ENCODE measurements around the gene PPP1R14C.

Gene PPP1R14C

GRCh38 chr6:150267686-150268561, 125.1 kb downstream of the PPP1R14C start:
- DNase-seq (ENCODE audit: low read depth), result no peak
- no peak overlapping the region for H3K4me3 ChIP-seq (ENCODE audit: low read depth, low read length)
- TF ChIP-seq CTCF (IDR thresholded peaks at IDR 0.05; ENCODE audit: control insufficient read depth, extremely low read depth, insufficient read depth), result no peak

- H3K4me3 ChIP-seq (ENCODE audit: low read depth, low read length), result no peak overlapping the region
- DNase-seq (ENCODE audit: low read depth), result no peak
- no peak for TF ChIP-seq CTCF (IDR thresholded peaks at IDR 0.05; ENCODE audit: control insufficient read depth, extremely low read depth, insufficient read depth)
Measured at GRCh38 chr6:150269130-150269856, 126.4 kb downstream of the PPP1R14C start.

GRCh38 chr6:150269857-150270223, 127.0 kb downstream of the PPP1R14C start:
- H3K4me3 ChIP-seq (ENCODE audit: low read depth, low read length), result no peak overlapping the region
- TF ChIP-seq CTCF (IDR thresholded peaks at IDR 0.05; ENCODE audit: control insufficient read depth, extremely low read depth, insufficient read depth), result no peak
- DNase-seq (ENCODE audit: low read depth), result no peak

GRCh38 chr6:150270330-150271052, 127.6 kb downstream of the PPP1R14C start:
- TF ChIP-seq CTCF (IDR thresholded peaks at IDR 0.05; ENCODE audit: control insufficient read depth, extremely low read depth, insufficient read depth), result no peak
- no peak overlapping the region for H3K4me3 ChIP-seq (ENCODE audit: low read depth, low read length)
- no peak for DNase-seq (ENCODE audit: low read depth)

GRCh38 chr6:150271172-150271500, 128.3 kb downstream of the PPP1R14C start:
- TF ChIP-seq CTCF (IDR thresholded peaks at IDR 0.05; ENCODE audit: control insufficient read depth, extremely low read depth, insufficient read depth), result no peak
- no peak for DNase-seq (ENCODE audit: low read depth)
- no peak overlapping the region for H3K4me3 ChIP-seq (ENCODE audit: low read depth, low read length)

- TF ChIP-seq CTCF (IDR thresholded peaks at IDR 0.05; ENCODE audit: control insufficient read depth, extremely low read depth, insufficient read depth), result no peak
- H3K4me3 ChIP-seq (ENCODE audit: low read depth, low read length), result no peak overlapping the region
- no peak for DNase-seq (ENCODE audit: low read depth)
Measured at GRCh38 chr6:150271501-150272263, 128.8 kb downstream of the PPP1R14C start.
